K562 treated with DMSO at 1 percent for 24 hours (cell line): ENCODE measurements around the gene DNAH17. TPM values are rescaled to one million over a fixed set of nuclear protein-coding genes. Genes with fewer than 3 reads are reported as not detected.

Source experiments
- total RNA-seq: library from RNA; unstranded; fragments of 300-600 nt; gene quantifications from 2 replicates; pipeline ENCODE4 v1.2.3, GENCODE V29; 2022; ENCODE audit warnings: low read depth; ENCODE audit not compliant: insufficient read depth

The DNAH17 gene
- total RNA-seq = 0.35 and 0.50 TPM in 2 replicates

GRCh38 chr17:78577296-78577695 lies at the start of gene DNAH17:
Gene DNAH17 (minus strand): TSS chr17:78577396. CDS start chr17:78575057, 2,339 bp downstream.

GRCh38 chr17:78378225-78379130 lies 198.7 kb downstream of the DNAH17 start, which contains the start of gene PGS1:
Gene PGS1 (plus strand): TSS chr17:78378649. CDS start chr17:78378666, 17 bp downstream.

Other genes starting within 250 kb of the DNAH17 start
- gene SOCS3, start 217.3 kb downstream of the DNAH17 start, total RNA-seq = 23.0 and 24.9 TPM in 2 replicates
- gene PGS1, start 198.7 kb downstream of the DNAH17 start, total RNA-seq = 39.8 and 41.5 TPM in 2 replicates
- 36.6 and 39.3 TPM in 2 replicates for gene CYTH1, start 204.9 kb upstream of the DNAH17 start, total RNA-seq